HG03520 (cell line): Measurements from ENCODE around the gene PLCD1.
A peak's percentile ranks its signal among the peaks of the same experiment; 100 is the strongest.
"Not testable (repeated sequence)": the region's sequence is repeated elsewhere in the genome, so short reads cannot be mapped to it uniquely, and the experiment has no call there.

Experiments used
- ATAC-seq: cut with Tn5 transposase; IDR thresholded peaks from one replicate; pipeline ENCODE4 v1.9.1; 2021; ENCODE audit warnings: mild to moderate bottlenecking, moderate library complexity; ENCODE audit not compliant: unreplicated experiment

PLCD1 gene

GRCh38 chr3:37987751-37988179 lies 41.7 kb downstream of the PLCD1 start:
- no peak for ATAC-seq

- no peak for ATAC-seq
Observed at GRCh38 chr3:37987315-37987697, 42.1 kb downstream of the PLCD1 start.

- no peak for ATAC-seq
Observed at GRCh38 chr3:37986479-37987314, 42.7 kb downstream of the PLCD1 start.

GRCh38 chr3:37985637-37986320 lies 43.7 kb downstream of the PLCD1 start:
- ATAC-seq, result no peak

GRCh38 chr3:37984596-37984995 lies 44.8 kb downstream of the PLCD1 start:
- no peak for ATAC-seq

GRCh38 chr3:37984051-37984450 lies 45.4 kb downstream of the PLCD1 start:
- ATAC-seq, result no peak

GRCh38 chr3:37982331-37982730 lies 47.1 kb downstream of the PLCD1 start:
- ATAC-seq, result no peak

- ATAC-seq, result no peak
Observed at GRCh38 chr3:37981348-37981664, 48.1 kb downstream of the PLCD1 start.

GRCh38 chr3:37980462-37981347 lies 48.7 kb downstream of the PLCD1 start:
- no peak for ATAC-seq

GRCh38 chr3:37979541-37980461 lies 49.6 kb downstream of the PLCD1 start:
- ATAC-seq, result no peak

- ATAC-seq, result peak; percentile 85
Observed at GRCh38 chr3:37974121-37975083, 55.0 kb downstream of the PLCD1 start.

GRCh38 chr3:37973246-37974054 lies 56.0 kb downstream of the PLCD1 start:
- ATAC-seq, result no peak

GRCh38 chr3:37972056-37972455 lies 57.4 kb downstream of the PLCD1 start:
- ATAC-seq, result not testable (repeated sequence)

- ATAC-seq, result no peak
Observed at GRCh38 chr3:37971467-37971866, 58.0 kb downstream of the PLCD1 start.

GRCh38 chr3:37970802-37971201 lies 58.6 kb downstream of the PLCD1 start:
- no peak for ATAC-seq

GRCh38 chr3:37969596-37970100 lies 59.8 kb downstream of the PLCD1 start:
- no peak for ATAC-seq

- no peak for ATAC-seq
Observed at GRCh38 chr3:37968813-37969595, 60.4 kb downstream of the PLCD1 start.
